Measurements from ENCODE around the gene CZIB. TPM values are rescaled to one million over a fixed set of nuclear protein-coding genes. Genes with fewer than 3 reads are reported as not detected.

CZIB gene
- total RNA-seq, 1 experiment from 2014 or later, result 56.7 TPM

DNA sequence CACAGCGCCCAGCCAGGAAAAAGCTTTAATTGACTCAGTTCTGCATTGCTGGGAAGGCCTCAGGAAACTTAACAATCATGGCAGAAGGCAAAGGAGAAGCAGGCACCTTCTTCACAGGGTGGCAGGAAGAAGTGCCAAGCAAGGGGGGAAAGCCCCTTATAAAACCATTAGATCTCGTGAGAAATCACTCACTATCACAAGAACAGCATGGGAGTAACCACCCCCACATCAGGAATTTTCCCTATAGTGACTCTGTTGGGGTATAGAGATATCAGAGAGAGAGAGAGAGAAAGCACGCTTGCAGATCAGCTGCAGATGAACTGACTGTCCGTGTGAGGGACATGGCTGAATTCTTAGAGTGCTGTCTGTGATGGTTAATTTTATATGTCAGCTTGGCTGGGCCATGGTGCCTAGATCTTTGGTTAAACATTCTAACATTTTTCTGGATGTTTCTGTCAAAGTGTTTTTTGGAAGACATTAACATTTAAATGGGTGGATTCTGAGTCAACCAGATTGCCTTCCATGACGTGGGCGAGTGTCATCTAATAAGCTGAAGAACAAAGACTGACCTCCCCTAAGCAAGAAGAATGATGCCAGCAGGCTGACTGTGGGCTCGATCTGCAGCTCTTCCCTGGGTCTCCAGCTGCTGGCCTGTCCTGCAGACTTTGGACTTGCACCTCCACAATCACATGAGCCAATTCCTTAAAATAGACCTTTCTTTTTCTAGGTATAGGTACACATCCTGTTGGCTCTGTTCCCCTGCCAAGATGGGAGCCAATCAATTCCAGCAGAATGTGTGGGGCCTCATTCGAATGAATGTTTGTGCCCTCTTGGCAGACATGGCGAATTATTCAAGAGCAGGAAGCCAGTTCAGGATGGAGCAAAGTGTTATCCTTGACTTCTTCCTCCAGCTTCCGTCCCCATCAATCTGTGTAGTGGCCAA lies 45.2 kb downstream of the CZIB start:
- no peak for TF ChIP-seq EZH2 (IDR thresholded peaks at IDR 0.05; ENCODE audit: borderline replicate concordance, low read depth, low read length, poor library complexity, severe bottlenecking)
- TF ChIP-seq, protein P1, sequence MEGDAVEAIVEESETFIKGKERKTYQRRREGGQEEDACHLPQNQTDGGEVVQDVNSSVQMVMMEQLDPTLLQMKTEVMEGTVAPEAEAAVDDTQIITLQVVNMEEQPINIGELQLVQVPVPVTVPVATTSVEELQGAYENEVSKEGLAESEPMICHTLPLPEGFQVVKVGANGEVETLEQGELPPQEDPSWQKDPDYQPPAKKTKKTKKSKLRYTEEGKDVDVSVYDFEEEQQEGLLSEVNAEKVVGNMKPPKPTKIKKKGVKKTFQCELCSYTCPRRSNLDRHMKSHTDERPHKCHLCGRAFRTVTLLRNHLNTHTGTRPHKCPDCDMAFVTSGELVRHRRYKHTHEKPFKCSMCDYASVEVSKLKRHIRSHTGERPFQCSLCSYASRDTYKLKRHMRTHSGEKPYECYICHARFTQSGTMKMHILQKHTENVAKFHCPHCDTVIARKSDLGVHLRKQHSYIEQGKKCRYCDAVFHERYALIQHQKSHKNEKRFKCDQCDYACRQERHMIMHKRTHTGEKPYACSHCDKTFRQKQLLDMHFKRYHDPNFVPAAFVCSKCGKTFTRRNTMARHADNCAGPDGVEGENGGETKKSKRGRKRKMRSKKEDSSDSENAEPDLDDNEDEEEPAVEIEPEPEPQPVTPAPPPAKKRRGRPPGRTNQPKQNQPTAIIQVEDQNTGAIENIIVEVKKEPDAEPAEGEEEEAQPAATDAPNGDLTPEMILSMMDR (conservative IDR thresholded peaks at IDR 0.05; ENCODE audit: low read depth, low read length), result no peak
- H3K4me3 ChIP-seq (ENCODE audit: low read depth, low read length, poor library complexity, severe bottlenecking), result no peak overlapping the region
- no peak overlapping the region for H3K27ac ChIP-seq (ENCODE audit: low read depth, low read length, poor library complexity, severe bottlenecking)
- POLR2A ChIA-PET (ENCODE audit: low non-redundant PET), result no interaction called here
- CTCF ChIA-PET, result interaction anchor here (0.7 kb wide), 1 partner anchor 23 kb away, joined by 3 read pairs; no protein-coding TSS in a partner anchor
- intact Hi-C loops (cut with micrococcal nuclease; ENCODE audit: unreplicated experiment), result no loop called here
- no peaks in the 10 kb centered on the region for H3K4me1 ChIP-seq (ENCODE audit: insufficient read depth, low read length, poor library complexity, severe bottlenecking)
- H3K9me3 ChIP-seq (ENCODE audit: low read depth, low read length, poor library complexity, severe bottlenecking), result no peaks in the 10 kb centered on the region
- no peak for DNase-seq (ENCODE audit: low spot score)
- no peaks in the 10 kb centered on the region for H3K36me3 ChIP-seq (ENCODE audit: insufficient read depth, low read length, poor library complexity, severe bottlenecking)
- BruUV-seq (replicated peaks), result no TSS peak
- H3K27me3 ChIP-seq (replicated peaks; ENCODE audit: insufficient read depth, low read depth, low read length, poor library complexity), result no peaks in the 10 kb centered on the region

DNA sequence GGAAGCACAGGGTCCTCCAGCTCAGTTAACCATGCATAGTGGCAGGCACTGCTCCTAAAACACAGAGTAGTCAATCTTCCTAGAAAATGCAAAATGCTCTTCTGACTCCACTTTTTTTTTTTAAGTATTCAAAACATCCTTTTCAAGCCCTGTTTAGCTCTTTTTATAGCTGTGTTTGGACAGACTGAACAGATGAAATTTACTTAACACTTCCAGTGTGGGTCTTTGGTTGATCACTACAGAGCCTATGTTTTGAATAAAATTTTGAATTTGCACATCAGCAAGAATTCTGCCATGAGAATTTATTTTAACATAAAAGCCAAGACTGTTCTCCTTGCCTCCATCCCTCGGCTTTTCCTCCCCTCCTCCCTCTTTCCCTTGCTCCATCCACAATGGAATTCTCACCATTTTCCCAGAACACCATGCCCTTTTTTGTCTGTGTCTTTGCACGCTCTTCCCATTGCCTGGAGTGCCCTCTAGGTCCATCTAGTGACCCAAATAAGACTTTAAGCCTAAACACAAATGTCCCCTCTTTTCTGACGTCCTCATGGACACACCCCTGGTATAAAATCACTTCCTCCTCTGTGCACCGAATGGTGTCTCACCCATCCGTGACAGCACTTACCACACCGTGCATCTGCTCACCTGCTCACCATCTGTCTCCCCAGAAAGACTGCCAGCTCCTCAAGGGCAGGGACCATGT lies 47.9 kb downstream of the CZIB start:
- Histone ChIP-seq H3K4me1 (ENCODE audit: insufficient read depth, low read length, poor library complexity, severe bottlenecking) (no peaks in the 10 kb centered on the region), H3K27ac (ENCODE audit: low read depth, low read length, poor library complexity, severe bottlenecking) (no peak overlapping the region), H3K4me3 (ENCODE audit: low read depth, low read length, poor library complexity, severe bottlenecking) (no peak overlapping the region), H3K27me3 (replicated peaks; ENCODE audit: insufficient read depth, low read depth, low read length, poor library complexity) (no peaks in the 10 kb centered on the region), H3K9me3 (ENCODE audit: low read depth, low read length, poor library complexity, severe bottlenecking) (no peaks in the 10 kb centered on the region), H3K36me3 (ENCODE audit: insufficient read depth, low read length, poor library complexity, severe bottlenecking) (no peaks in the 10 kb centered on the region)
- no peak for DNase-seq (ENCODE audit: low spot score)
- BruUV-seq (replicated peaks), result no TSS peak
- intact Hi-C loops (cut with micrococcal nuclease; ENCODE audit: unreplicated experiment), result no loop called here
- no peak for TF ChIP-seq EZH2 (IDR thresholded peaks at IDR 0.05; ENCODE audit: borderline replicate concordance, low read depth, low read length, poor library complexity, severe bottlenecking)
- TF ChIP-seq, protein P1 (conservative IDR thresholded peaks at IDR 0.05; ENCODE audit: low read depth, low read length), result 0 out of 2 replicates have a peak, but pooled peaks have one; percentile 11
- ChIA-PET CTCF (no interaction called here), POLR2A (ENCODE audit: low non-redundant PET) (no interaction called here)

DNA sequence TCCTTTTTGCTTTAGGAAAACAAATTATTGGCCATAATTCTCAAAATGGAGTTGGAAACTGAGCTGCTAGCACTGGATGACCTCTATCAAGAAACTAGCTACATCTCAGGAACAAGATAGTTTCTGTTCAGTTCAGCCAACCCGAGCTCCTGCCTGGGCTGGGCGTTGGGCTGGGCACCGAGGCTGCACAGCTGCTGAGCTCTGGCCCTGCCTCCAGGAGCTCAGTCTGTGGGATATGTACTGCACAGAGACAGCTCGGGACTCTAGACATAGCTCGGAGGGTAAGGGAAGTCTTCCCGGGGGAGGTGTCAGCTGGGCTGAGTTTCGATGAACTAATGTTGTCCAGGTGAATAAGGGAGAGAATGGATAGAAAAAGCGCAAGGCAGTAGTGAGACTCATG lies 53.5 kb downstream of the CZIB start:
- CTCF ChIA-PET, result no interaction called here
- TF ChIP-seq EZH2 (IDR thresholded peaks at IDR 0.05; ENCODE audit: borderline replicate concordance, low read depth, low read length, poor library complexity, severe bottlenecking), result no peak
- TF ChIP-seq, protein P1 (conservative IDR thresholded peaks at IDR 0.05; ENCODE audit: low read depth, low read length), result no peak
- Histone ChIP-seq H3K9me3 (ENCODE audit: low read depth, low read length, poor library complexity, severe bottlenecking) (no peaks in the 10 kb centered on the region), H3K36me3 (ENCODE audit: insufficient read depth, low read length, poor library complexity, severe bottlenecking) (no peaks in the 10 kb centered on the region), H3K27me3 (replicated peaks; ENCODE audit: insufficient read depth, low read depth, low read length, poor library complexity) (no peaks in the 10 kb centered on the region), H3K4me1 (ENCODE audit: insufficient read depth, low read length, poor library complexity, severe bottlenecking) (no peaks in the 10 kb centered on the region), H3K4me3 (ENCODE audit: low read depth, low read length, poor library complexity, severe bottlenecking) (no peak overlapping the region), H3K27ac (ENCODE audit: low read depth, low read length, poor library complexity, severe bottlenecking) (no peak overlapping the region)
- no TSS peak for BruUV-seq (replicated peaks)
- intact Hi-C loops (cut with micrococcal nuclease; ENCODE audit: unreplicated experiment), result no loop called here
- POLR2A ChIA-PET (ENCODE audit: low non-redundant PET), result no interaction called here
- DNase-seq (ENCODE audit: low spot score), result no peak

Data from A673 (cell line).